SK-N-SH treated with all-trans-retinoic acid at 6 μM for 48 hours (cell line): ENCODE measurements around the gene APOOL.
A peak's percentile ranks its signal among the peaks of the same experiment; 100 is the strongest.
"Not testable (repeated sequence)": the region's sequence is repeated elsewhere in the genome, so short reads cannot be mapped to it uniquely, and the experiment has no call there.

Experiments used
- ATAC-seq: fragments of 200-7000 bp; cut with Tn5 transposase; 3 replicates; pipeline ENCODE4 v1.9.1; 2020; ENCODE audit warnings: mild to moderate bottlenecking, moderate library complexity
- ARNTL ChIP-seq: fragments of 450-650 bp; formaldehyde crosslinking; IDR thresholded peaks from 2 replicates; pipeline ENCODE4 v1.5.0; 2020; ENCODE audit warnings: low read depth, mild to moderate bottlenecking, moderate library complexity, borderline replicate concordance
- BACH2 ChIP-seq: fragments of 250-450 bp; sonication (Bioruptor Pico); IDR thresholded peaks from 2 replicates; pipeline ENCODE4 v1.9.0; 2021; ENCODE audit warnings: mild to moderate bottlenecking, borderline replicate concordance
- CREB5 ChIP-seq: fragments of 250-450 bp; sonication (Bioruptor Pico); IDR thresholded peaks from 2 replicates; pipeline ENCODE4 v1.5.1; 2020; ENCODE audit warnings: low read depth, mild to moderate bottlenecking, moderate library complexity
- CSDC2 ChIP-seq: fragments of 250-450 bp; sonication (Bioruptor Pico); IDR thresholded peaks from 2 replicates; pipeline ENCODE4 v1.5.0; 2020; ENCODE audit warnings: mild to moderate bottlenecking, moderate library complexity
- ESRRG ChIP-seq: fragments of 250-450 bp; sonication (Bioruptor Pico); IDR thresholded peaks from 2 replicates; pipeline ENCODE4 v1.6.1; 2021; ENCODE audit warnings: mild to moderate bottlenecking
- GLIS3 ChIP-seq: fragments of 250-450 bp; sonication (Bioruptor Pico); IDR thresholded peaks from 2 replicates; pipeline ENCODE4 v1.5.0; 2020; ENCODE audit warnings: mild to moderate bottlenecking, moderate library complexity
- ISL1 ChIP-seq: fragments of 250-450 bp; sonication (Bioruptor Pico); IDR thresholded peaks from 2 replicates; pipeline ENCODE4 v2.1.2; 2022; ENCODE audit warnings: mild to moderate bottlenecking, moderate library complexity
- OSR1 ChIP-seq: fragments of 250-450 bp; sonication (Bioruptor Pico); IDR thresholded peaks from 2 replicates; pipeline ENCODE4 v1.8.0; 2022; ENCODE audit warnings: moderate library complexity, mild to moderate bottlenecking, inconsistent platforms
- PATZ1 ChIP-seq: fragments of 250-450 bp; sonication (Bioruptor Pico); IDR thresholded peaks from 2 replicates; pipeline ENCODE4 v1.8.0; 2020; ENCODE audit warnings: mild to moderate bottlenecking, moderate library complexity, borderline replicate concordance
- PPARA ChIP-seq: fragments of 250-450 bp; sonication (Bioruptor Pico); IDR thresholded peaks from 2 replicates; pipeline ENCODE4 v1.5.0; 2020; ENCODE audit warnings: mild to moderate bottlenecking, borderline replicate concordance
- RARB ChIP-seq: fragments of 250-450 bp; sonication (Bioruptor Pico); IDR thresholded peaks from 2 replicates; pipeline ENCODE4 v1.8.0; 2021; ENCODE audit warnings: mild to moderate bottlenecking, moderate library complexity
- SNAI2 ChIP-seq: fragments of 250-450 bp; sonication (Bioruptor Pico); IDR thresholded peaks from 2 replicates; pipeline ENCODE4 v1.5.0; 2020; ENCODE audit warnings: mild to moderate bottlenecking, moderate library complexity
- TCF4 ChIP-seq: fragments of 250-450 bp; sonication (Bioruptor Pico); IDR thresholded peaks from 2 replicates; pipeline ENCODE4 v1.8.0; 2021; ENCODE audit warnings: mild to moderate bottlenecking, moderate library complexity, borderline replicate concordance
- TOX ChIP-seq: fragments of 250-450 bp; sonication (Bioruptor Pico); IDR thresholded peaks from 2 replicates; pipeline ENCODE4 v1.8.0; 2021; ENCODE audit warnings: mild to moderate bottlenecking, moderate library complexity, borderline replicate concordance
- TSHZ2 ChIP-seq: fragments of 250-450 bp; sonication (Bioruptor Pico); IDR thresholded peaks from 2 replicates; pipeline ENCODE4 v1.5.0; 2020; ENCODE audit warnings: mild to moderate bottlenecking, moderate library complexity
- ZC3H10 ChIP-seq: fragments of 250-450 bp; sonication (Bioruptor Pico); IDR thresholded peaks from 2 replicates; pipeline ENCODE4 v1.5.1; 2021; ENCODE audit warnings: mild to moderate bottlenecking, moderate library complexity
- ZFP3 ChIP-seq: fragments of 250-450 bp; sonication (Bioruptor Pico); IDR thresholded peaks from 2 replicates; pipeline ENCODE4 v1.5.0; 2020; ENCODE audit warnings: mild to moderate bottlenecking, moderate library complexity
- ZFP30 ChIP-seq: fragments of 450-650 bp; formaldehyde crosslinking; IDR thresholded peaks from 2 replicates; pipeline ENCODE4 v1.5.0; 2022; ENCODE audit warnings: mild to moderate bottlenecking, moderate library complexity
- ZNF565 ChIP-seq: fragments of 450-650 bp; formaldehyde crosslinking; conservative IDR thresholded peaks from 2 replicates; pipeline ENCODE4 v1.5.0; 2020; ENCODE audit warnings: low read depth, mild to moderate bottlenecking, moderate library complexity
- ZNF70 ChIP-seq: fragments of 450-650 bp; formaldehyde crosslinking; IDR thresholded peaks from 2 replicates; pipeline ENCODE4 v1.5.0; 2020; ENCODE audit warnings: mild to moderate bottlenecking, moderate library complexity
- ZNF8 ChIP-seq: fragments of 450-650 bp; formaldehyde crosslinking; IDR thresholded peaks from 2 replicates; pipeline ENCODE4 v1.5.0; 2020; ENCODE audit warnings: mild to moderate bottlenecking, moderate library complexity
- TF ChIP-seq, protein P1 (sequence below): fragments of 250-450 bp; sonication (Bioruptor Pico); IDR thresholded peaks from 2 replicates; pipeline ENCODE4 v1.8.0; 2021; ENCODE audit warnings: low read depth, mild to moderate bottlenecking, moderate library complexity, borderline replicate concordance
- TF ChIP-seq, protein P2 (sequence below): fragments of 250-450 bp; sonication (Bioruptor Pico); IDR thresholded peaks from 2 replicates; pipeline ENCODE4 v1.5.1; 2021; ENCODE audit warnings: mild to moderate bottlenecking, moderate library complexity

The APOOL gene

GRCh38 chrX:85003655-85004244, at the start of gene APOOL:
Gene APOOL, plus strand, starts transcription at chrX:85003877. Its CDS starts 36 bp downstream, at chrX:85003913.
- peak; percentile 97 for ATAC-seq
- TF ChIP-seq CREB5, result no peak
- TF ChIP-seq SNAI2, result no peak
- TF ChIP-seq GLIS3, result no peak
- no peak for TF ChIP-seq CSDC2
- TF ChIP-seq, protein P1, sequence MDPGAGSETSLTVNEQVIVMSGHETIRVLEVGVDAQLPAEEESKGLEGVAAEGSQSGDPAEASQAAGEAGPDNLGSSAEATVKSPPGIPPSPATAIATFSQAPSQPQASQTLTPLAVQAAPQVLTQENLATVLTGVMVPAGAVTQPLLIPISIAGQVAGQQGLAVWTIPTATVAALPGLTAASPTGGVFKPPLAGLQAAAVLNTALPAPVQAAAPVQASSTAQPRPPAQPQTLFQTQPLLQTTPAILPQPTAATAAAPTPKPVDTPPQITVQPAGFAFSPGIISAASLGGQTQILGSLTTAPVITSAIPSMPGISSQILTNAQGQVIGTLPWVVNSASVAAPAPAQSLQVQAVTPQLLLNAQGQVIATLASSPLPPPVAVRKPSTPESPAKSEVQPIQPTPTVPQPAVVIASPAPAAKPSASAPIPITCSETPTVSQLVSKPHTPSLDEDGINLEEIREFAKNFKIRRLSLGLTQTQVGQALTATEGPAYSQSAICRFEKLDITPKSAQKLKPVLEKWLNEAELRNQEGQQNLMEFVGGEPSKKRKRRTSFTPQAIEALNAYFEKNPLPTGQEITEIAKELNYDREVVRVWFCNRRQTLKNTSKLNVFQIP, result no peak
- no peak for TF ChIP-seq RARB (CRISPR knock-in tag)
- TF ChIP-seq ZC3H10 (CRISPR knock-in tag), result no peak
- no peak for TF ChIP-seq ZNF70 (CRISPR knock-in tag)
- TF ChIP-seq ISL1, result no peak
- TF ChIP-seq PATZ1 (CRISPR knock-in tag), result no peak
- no peak for TF ChIP-seq TSHZ2 (CRISPR knock-in tag)
- TF ChIP-seq PPARA (CRISPR knock-in tag), result no peak
- TF ChIP-seq TOX, result no peak
- TF ChIP-seq ESRRG (CRISPR knock-in tag), result no peak
- TF ChIP-seq TCF4 (CRISPR knock-in tag), result no peak
- no peak for TF ChIP-seq OSR1 (CRISPR knock-in tag)
- TF ChIP-seq ZFP30 (CRISPR knock-in tag), result no peak
- no peak for TF ChIP-seq ZNF8
- TF ChIP-seq ARNTL (CRISPR knock-in tag), result no peak
- TF ChIP-seq, protein P2, sequence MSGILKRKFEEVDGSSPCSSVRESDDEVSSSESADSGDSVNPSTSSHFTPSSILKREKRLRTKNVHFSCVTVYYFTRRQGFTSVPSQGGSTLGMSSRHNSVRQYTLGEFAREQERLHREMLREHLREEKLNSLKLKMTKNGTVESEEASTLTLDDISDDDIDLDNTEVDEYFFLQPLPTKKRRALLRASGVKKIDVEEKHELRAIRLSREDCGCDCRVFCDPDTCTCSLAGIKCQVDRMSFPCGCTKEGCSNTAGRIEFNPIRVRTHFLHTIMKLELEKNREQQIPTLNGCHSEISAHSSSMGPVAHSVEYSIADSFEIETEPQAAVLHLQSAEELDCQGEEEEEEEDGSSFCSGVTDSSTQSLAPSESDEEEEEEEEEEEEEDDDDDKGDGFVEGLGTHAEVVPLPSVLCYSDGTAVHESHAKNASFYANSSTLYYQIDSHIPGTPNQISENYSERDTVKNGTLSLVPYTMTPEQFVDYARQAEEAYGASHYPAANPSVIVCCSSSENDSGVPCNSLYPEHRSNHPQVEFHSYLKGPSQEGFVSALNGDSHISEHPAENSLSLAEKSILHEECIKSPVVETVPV (CRISPR knock-in tag), result no peak

- TF ChIP-seq ZNF8, result no peak
- no peak for TF ChIP-seq TOX
- TF ChIP-seq TCF4 (CRISPR knock-in tag), result no peak
- TF ChIP-seq GLIS3, result no peak
- TF ChIP-seq OSR1 (CRISPR knock-in tag), result no peak
- no peak for TF ChIP-seq RARB (CRISPR knock-in tag)
Observed at GRCh38 chrX:84956304-84956703, 47.4 kb upstream of the APOOL start.

GRCh38 chrX:84974803-84975202, 28.9 kb upstream of the APOOL start:
- no peak for ATAC-seq
- TF ChIP-seq, protein P2 (CRISPR knock-in tag), result no peak
- TF ChIP-seq PPARA (CRISPR knock-in tag) (no peak), OSR1 (CRISPR knock-in tag) (no peak), ISL1 (no peak), ESRRG (CRISPR knock-in tag) (no peak), ZNF8 (no peak), RARB (CRISPR knock-in tag) (no peak), ZFP30 (CRISPR knock-in tag) (no peak), BACH2 (CRISPR knock-in tag) (no peak), ARNTL (CRISPR knock-in tag) (no peak), ZNF565 (CRISPR knock-in tag) (no peak), ZFP3 (no peak), PATZ1 (CRISPR knock-in tag) (no peak), CREB5 (no peak)
- TF ChIP-seq, all 23 proteins: peak for 0

More at GRCh38 chrX:84956304-84956703, 47.4 kb upstream of the APOOL start:
- ATAC-seq, result no peak

DNA sequence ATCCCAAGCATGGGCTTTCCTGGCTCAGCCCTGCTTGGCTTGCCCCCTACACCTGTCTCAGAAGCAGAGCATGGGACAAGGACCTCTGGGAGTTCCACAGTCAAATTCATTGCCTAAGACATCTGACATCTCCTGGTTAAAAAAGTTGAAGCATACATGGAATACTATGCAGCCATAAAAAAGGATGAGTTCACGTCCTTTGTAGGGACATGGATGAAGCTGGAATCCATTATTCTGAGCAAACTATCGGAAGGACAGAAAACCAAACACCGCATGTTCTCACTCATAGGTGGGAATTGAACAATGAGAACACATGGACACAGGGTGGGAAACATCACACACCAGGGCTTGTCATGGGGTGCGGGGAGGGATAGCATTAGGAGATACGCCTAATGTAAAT, 11.9 kb upstream of the APOOL start:
- ATAC-seq, result not testable (repeated sequence)
